ENCODE results near the gene ZBTB7B.

The ZBTB7B gene

GRCh38 chr1:155064111-155064831, 61.7 kb downstream of the ZBTB7B start:
- DNase-seq (ENCODE audit: low read depth) = no peak
- H3K4me3 ChIP-seq (ENCODE audit: control insufficient read depth, low read depth, low read length) = peak overlapping the region; percentile 86
- TF ChIP-seq CTCF (conservative IDR thresholded peaks at IDR 0.05; ENCODE audit: control insufficient read depth, insufficient read depth, low read depth, low read length) = no peak

- no peak for TF ChIP-seq CTCF (conservative IDR thresholded peaks at IDR 0.05; ENCODE audit: control insufficient read depth, insufficient read depth, low read depth, low read length)
- no peak overlapping the region for H3K4me3 ChIP-seq (ENCODE audit: control insufficient read depth, low read depth, low read length)
- no peak for DNase-seq (ENCODE audit: low read depth)
Observed at GRCh38 chr1:155064832-155065429, 62.3 kb downstream of the ZBTB7B start.

- no peak for DNase-seq (ENCODE audit: low read depth)
- TF ChIP-seq CTCF (conservative IDR thresholded peaks at IDR 0.05; ENCODE audit: control insufficient read depth, insufficient read depth, low read depth, low read length) = no peak
- no peak overlapping the region for H3K4me3 ChIP-seq (ENCODE audit: control insufficient read depth, low read depth, low read length)
Observed at GRCh38 chr1:155066777-155067176, 64.2 kb downstream of the ZBTB7B start.

Data from fibroblast of mammary gland (primary cell).